Neural cell (in vitro differentiated cells): Measurements from ENCODE around the gene MID1. TPM values are rescaled to one million over a fixed set of nuclear protein-coding genes. Genes with fewer than 3 reads are reported as not detected.

Experiments used
- H2AFZ ChIP-seq: fragments of 200-600, 300-800 bp; sonication (generic), shearing (Covaris generic); 2 replicates; pipeline ENCODE4 v1.6.0; 2014; ENCODE audit warnings: low read depth, mild to moderate bottlenecking, antibody characterized with exemption, low read length, moderate library complexity
- H3F3A ChIP-seq: fragments of 200-600 bp; shearing (Covaris generic); 2 replicates; pipeline ENCODE4 v1.6.1; 2016; ENCODE audit warnings: mild to moderate bottlenecking, moderate library complexity, mixed read lengths, antibody characterized with exemption, low read length; ENCODE audit not compliant: insufficient read depth, poor library complexity, severe bottlenecking
- H3K27ac ChIP-seq: fragments of 200-600, 300-800 bp; sonication (generic), shearing (Covaris generic); 2 replicates; pipeline ENCODE4 v1.5.1; 2014; ENCODE audit warnings: mild to moderate bottlenecking, low read length, moderate library complexity
- H3K27me3 ChIP-seq: fragments of 300-800, 200-600 bp; sonication (generic), shearing (Covaris generic); 2 replicates; pipeline ENCODE4 v1.6.0; 2014; ENCODE audit warnings: mild to moderate bottlenecking, low read depth, low read length, moderate library complexity; ENCODE audit not compliant: insufficient read depth
- H3K36me3 ChIP-seq: fragments of 300-800, 200-600 bp; sonication (generic), shearing (Covaris generic); 2 replicates; pipeline ENCODE4 v1.5.1; 2014; ENCODE audit warnings: mild to moderate bottlenecking, antibody characterized with exemption, low read length, moderate library complexity; ENCODE audit not compliant: insufficient read depth
- H3K4me2 ChIP-seq: fragments of 300-800, 200-600 bp; sonication (generic), shearing (Covaris generic); 2 replicates; pipeline ENCODE4 v1.6.0; 2014; ENCODE audit warnings: mild to moderate bottlenecking, low read length
- H3K4me3 ChIP-seq: fragments of 300-800, 200-600 bp; sonication (generic), shearing (Covaris generic); 2 replicates; pipeline ENCODE4 v1.5.1; 2014; ENCODE audit warnings: mild to moderate bottlenecking, low read length, moderate library complexity
- H3K79me2 ChIP-seq: fragments of 200-600 bp; shearing (Covaris generic); replicated peaks from 2 replicates; pipeline ENCODE4 v1.6.0; 2014; ENCODE audit warnings: mild to moderate bottlenecking, low read length, moderate library complexity; ENCODE audit not compliant: insufficient read depth
- H3K9ac ChIP-seq: fragments of 300-800, 200-600 bp; sonication (generic), shearing (Covaris generic); 2 replicates; pipeline ENCODE4 v1.6.1; 2016; ENCODE audit warnings: mild to moderate bottlenecking, low read length, mixed read lengths
- H3K9me2 ChIP-seq: fragments of 200-600 bp; shearing (Covaris generic); 2 replicates; pipeline ENCODE4 v1.6.1; 2016; ENCODE audit warnings: mild to moderate bottlenecking, low read length, mixed read lengths; ENCODE audit not compliant: insufficient read depth
- H3K9me3 ChIP-seq: fragments of 200-600, 300-800 bp; sonication (generic), shearing (Covaris generic); 2 replicates; pipeline ENCODE4 v1.6.1; 2016; ENCODE audit warnings: mild to moderate bottlenecking, mixed run types, low read length, moderate library complexity, mixed read lengths
- H4K20me1 ChIP-seq: fragments of 200-600 bp; shearing (Covaris generic); 2 replicates; pipeline ENCODE4 v1.6.1; 2016; ENCODE audit warnings: mild to moderate bottlenecking, mixed run types; ENCODE audit not compliant: insufficient read depth
- CTCF ChIP-seq: fragments of 450-650 bp; IDR thresholded peaks from 2 replicates; pipeline ENCODE4 v1.5.1; 2014; ENCODE audit warnings: antibody characterized with exemption, mild to moderate bottlenecking, moderate library complexity; ENCODE audit not compliant: poor library complexity, severe bottlenecking
- EP300 ChIP-seq: fragments of 450-650 bp; conservative IDR thresholded peaks from 2 replicates; pipeline ENCODE4 v1.6.1; 2014; ENCODE audit warnings: antibody characterized with exemption, mild to moderate bottlenecking, moderate library complexity; ENCODE audit not compliant: poor library complexity, severe bottlenecking
- EZH2 ChIP-seq: fragments of 200-600, 300-800 bp; shearing (Covaris generic), sonication (generic); IDR thresholded peaks from 2 replicates; pipeline ENCODE4 v1.6.1; 2014; ENCODE audit warnings: antibody characterized with exemption, low read length, borderline replicate concordance, mild to moderate bottlenecking; ENCODE audit not compliant: insufficient read depth, poor library complexity, severe bottlenecking
- MXI1 ChIP-seq: fragments of 450-650 bp; conservative IDR thresholded peaks from 2 replicates; pipeline ENCODE4 v1.6.1; 2014; ENCODE audit warnings: antibody characterized with exemption, mild to moderate bottlenecking; ENCODE audit not compliant: poor library complexity, severe bottlenecking
- POLR2AphosphoS5 ChIP-seq: IDR thresholded peaks from 2 replicates; pipeline ENCODE4 v1.6.1; 2012
- RAD21 ChIP-seq: fragments of 450-650 bp; conservative IDR thresholded peaks from 2 replicates; pipeline ENCODE4 v1.6.1; 2014; ENCODE audit warnings: antibody characterized with exemption, mild to moderate bottlenecking, moderate library complexity
- SMC3 ChIP-seq: fragments of 450-650 bp; conservative IDR thresholded peaks from 2 replicates; pipeline ENCODE4 v1.6.1; 2014; ENCODE audit warnings: antibody characterized with exemption, mild to moderate bottlenecking, moderate library complexity; ENCODE audit not compliant: poor library complexity
- TAF1 ChIP-seq: IDR thresholded peaks from 2 replicates; pipeline ENCODE4 v1.6.1; 2012; ENCODE audit warnings: low read depth
- polyA plus RNA-seq: library from polyadenylated mRNA; depleted of rRNA; stranded (reverse); fragments of >200 nt; gene quantifications from 2 replicates; pipeline ENCODE4 v1.2.3, GENCODE V29; 2014
- TF ChIP-seq, protein P1 (sequence below): IDR thresholded peaks from 2 replicates; pipeline ENCODE4 v1.6.1; 2012; ENCODE audit warnings: borderline replicate concordance

The MID1 gene
- polyA plus RNA-seq, 1 donor from 2014 or later = 16.6 TPM

- Histone ChIP-seq H3K27me3 (no peaks in the 10 kb centered on the region), H3K9me2 (no peaks in the 10 kb centered on the region), H3K4me2 (no peak overlapping the region), H3K79me2 (peaks cover under 1% of the 10 kb centered on the region), H3K9me3 (no peaks in the 10 kb centered on the region), H3K36me3 (no peaks in the 10 kb centered on the region), H2AFZ (no peak overlapping the region), H3F3A (no peaks in the 10 kb centered on the region), H3K9ac (no peak overlapping the region), H3K4me3 (no peak overlapping the region), H3K27ac (no peak overlapping the region), H4K20me1 (no peaks in the 10 kb centered on the region)
- TF ChIP-seq POLR2AphosphoS5 (no peak), SMC3 (no peak), RAD21 (no peak), TAF1 (no peak), EZH2 (no peak), EP300 (no peak), MXI1 (no peak), CTCF (no peak)
- TF ChIP-seq, protein P1, sequence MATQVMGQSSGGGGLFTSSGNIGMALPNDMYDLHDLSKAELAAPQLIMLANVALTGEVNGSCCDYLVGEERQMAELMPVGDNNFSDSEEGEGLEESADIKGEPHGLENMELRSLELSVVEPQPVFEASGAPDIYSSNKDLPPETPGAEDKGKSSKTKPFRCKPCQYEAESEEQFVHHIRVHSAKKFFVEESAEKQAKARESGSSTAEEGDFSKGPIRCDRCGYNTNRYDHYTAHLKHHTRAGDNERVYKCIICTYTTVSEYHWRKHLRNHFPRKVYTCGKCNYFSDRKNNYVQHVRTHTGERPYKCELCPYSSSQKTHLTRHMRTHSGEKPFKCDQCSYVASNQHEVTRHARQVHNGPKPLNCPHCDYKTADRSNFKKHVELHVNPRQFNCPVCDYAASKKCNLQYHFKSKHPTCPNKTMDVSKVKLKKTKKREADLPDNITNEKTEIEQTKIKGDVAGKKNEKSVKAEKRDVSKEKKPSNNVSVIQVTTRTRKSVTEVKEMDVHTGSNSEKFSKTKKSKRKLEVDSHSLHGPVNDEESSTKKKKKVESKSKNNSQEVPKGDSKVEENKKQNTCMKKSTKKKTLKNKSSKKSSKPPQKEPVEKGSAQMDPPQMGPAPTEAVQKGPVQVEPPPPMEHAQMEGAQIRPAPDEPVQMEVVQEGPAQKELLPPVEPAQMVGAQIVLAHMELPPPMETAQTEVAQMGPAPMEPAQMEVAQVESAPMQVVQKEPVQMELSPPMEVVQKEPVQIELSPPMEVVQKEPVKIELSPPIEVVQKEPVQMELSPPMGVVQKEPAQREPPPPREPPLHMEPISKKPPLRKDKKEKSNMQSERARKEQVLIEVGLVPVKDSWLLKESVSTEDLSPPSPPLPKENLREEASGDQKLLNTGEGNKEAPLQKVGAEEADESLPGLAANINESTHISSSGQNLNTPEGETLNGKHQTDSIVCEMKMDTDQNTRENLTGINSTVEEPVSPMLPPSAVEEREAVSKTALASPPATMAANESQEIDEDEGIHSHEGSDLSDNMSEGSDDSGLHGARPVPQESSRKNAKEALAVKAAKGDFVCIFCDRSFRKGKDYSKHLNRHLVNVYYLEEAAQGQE = no peak
Observed at GRCh38 chrX:10564484-10564883, 55.9 kb downstream of the MID1 start.

DNA sequence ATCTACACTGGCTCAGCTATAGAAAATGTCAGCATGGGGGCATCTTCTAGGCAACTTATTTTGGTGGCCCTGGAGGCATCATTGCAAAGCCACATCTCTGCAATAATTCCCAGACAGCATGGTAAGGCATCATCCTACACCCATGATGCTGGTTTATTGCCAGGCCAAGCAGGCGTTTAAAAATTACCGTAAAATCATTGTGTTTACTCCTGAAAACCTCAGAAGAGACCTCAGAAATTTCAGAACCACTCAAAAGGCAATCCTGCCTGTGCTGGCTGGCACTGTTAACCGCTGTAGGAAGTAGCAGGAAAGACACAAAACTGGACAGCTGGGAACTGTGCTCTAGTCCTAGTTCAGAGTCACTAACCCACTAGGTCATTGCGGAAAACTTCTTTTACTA is 63.2 kb downstream of the MID1 start:
- Histone ChIP-seq H3K36me3 (no peaks in the 10 kb centered on the region), H4K20me1 (no peaks in the 10 kb centered on the region), H3F3A (no peaks in the 10 kb centered on the region), H3K9me2 (no peaks in the 10 kb centered on the region), H3K9me3 (no peaks in the 10 kb centered on the region), H3K79me2 (peaks cover 18% of the 10 kb centered on the region), H3K4me3 (no peak overlapping the region), H2AFZ (no peak overlapping the region), H3K27ac (no peak overlapping the region), H3K27me3 (no peaks in the 10 kb centered on the region), H3K9ac (no peak overlapping the region), H3K4me2 (no peak overlapping the region)
- TF ChIP-seq POLR2AphosphoS5 (no peak), TAF1 (no peak), MXI1 (no peak)

GRCh38 chrX:10556405-10556804 is 64.0 kb downstream of the MID1 start:
- no peaks in the 10 kb centered on the region for H3K9me3 ChIP-seq
- H3K4me2 ChIP-seq = no peak overlapping the region
- peaks cover 18% of the 10 kb centered on the region for H3K79me2 ChIP-seq
- H3K9ac ChIP-seq = no peak overlapping the region
- no peak overlapping the region for H2AFZ ChIP-seq
- TF ChIP-seq, protein P1 = no peak
- TF ChIP-seq EZH2 = no peak
- TF ChIP-seq TAF1 = no peak
- TF ChIP-seq POLR2AphosphoS5 = no peak
- no peak for TF ChIP-seq SMC3
- TF ChIP-seq EP300 = no peak
- no peak for TF ChIP-seq RAD21
- TF ChIP-seq MXI1 = no peak
- TF ChIP-seq CTCF = no peak
- H4K20me1 ChIP-seq = no peaks in the 10 kb centered on the region
- H3K4me3 ChIP-seq = no peak overlapping the region
- no peaks in the 10 kb centered on the region for H3K36me3 ChIP-seq
- H3F3A ChIP-seq = no peaks in the 10 kb centered on the region
- no peak overlapping the region for H3K27ac ChIP-seq
- H3K9me2 ChIP-seq = no peaks in the 10 kb centered on the region
- no peaks in the 10 kb centered on the region for H3K27me3 ChIP-seq
